NCI-H748 (cell line): ENCODE results near the gene RPS6KA5.

Experiments
- DNase-seq: peaks from one replicate; lab custom pipeline; 2025; ENCODE audit not compliant: unreplicated experiment; lab: John Stamatoyannopoulos, UW

The RPS6KA5 gene

GRCh38 chr14:90812109-90812508 is 248.3 kb downstream of the RPS6KA5 start:
- no peak for DNase-seq

- no peak for DNase-seq
Observed at GRCh38 chr14:90811641-90812040, 248.8 kb downstream of the RPS6KA5 start.

DNA sequence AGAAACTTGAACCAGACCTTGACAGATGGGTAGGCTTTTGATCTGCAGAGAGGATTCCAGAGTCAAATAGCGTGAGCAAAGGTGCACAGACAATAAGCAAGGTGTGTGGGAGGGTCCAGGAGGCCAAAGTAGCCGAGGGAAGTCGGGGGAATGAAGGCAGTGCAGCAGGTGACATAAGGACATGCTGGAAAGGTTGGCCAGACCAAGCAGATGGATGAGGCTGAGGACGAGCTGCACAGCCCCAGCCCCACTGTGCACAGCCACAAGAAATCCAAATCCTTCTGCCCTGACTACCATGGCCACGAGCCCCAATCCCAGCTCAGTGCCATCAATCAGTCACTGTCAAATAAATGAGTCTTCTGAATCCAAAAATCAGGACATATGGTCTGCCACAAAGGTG is 249.6 kb downstream of the RPS6KA5 start:
- no peak for DNase-seq

DNA sequence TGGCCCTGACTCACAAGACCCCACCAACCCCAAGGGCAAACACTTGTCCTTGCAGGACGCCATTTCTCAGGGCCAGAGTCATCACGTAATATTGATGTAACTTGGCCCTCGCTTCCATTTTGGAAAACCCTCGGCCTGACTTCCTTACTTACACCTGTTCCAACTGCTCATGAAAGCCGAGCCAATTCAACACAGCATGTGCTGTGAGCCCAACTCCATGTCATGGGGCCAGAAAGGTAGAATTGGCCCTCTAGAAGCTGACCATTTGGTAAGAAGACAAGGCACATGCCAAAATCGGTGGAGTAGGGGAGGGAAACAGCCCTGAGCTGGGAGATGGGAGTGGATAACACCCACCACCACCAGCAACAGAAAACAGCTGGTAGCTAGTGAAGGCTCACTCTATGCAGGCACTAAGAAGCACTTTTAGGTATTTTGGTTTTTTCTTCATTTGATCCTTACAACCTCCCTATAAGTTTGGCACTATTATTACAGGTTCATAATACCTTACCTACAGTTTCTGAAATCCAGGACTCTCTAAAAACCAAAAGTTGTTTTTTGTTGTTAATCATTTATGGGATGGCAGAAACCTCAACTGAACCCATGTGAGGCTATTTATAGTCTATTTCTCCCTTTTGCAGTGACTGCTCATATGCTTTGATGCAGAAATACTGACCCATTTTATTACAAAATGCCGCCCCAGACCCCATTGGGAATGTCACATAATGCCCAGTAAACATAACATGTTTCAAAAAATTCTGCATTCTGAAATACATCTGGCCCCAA is 250.7 kb downstream of the RPS6KA5 start:
- DNase-seq, result no peak

DNA sequence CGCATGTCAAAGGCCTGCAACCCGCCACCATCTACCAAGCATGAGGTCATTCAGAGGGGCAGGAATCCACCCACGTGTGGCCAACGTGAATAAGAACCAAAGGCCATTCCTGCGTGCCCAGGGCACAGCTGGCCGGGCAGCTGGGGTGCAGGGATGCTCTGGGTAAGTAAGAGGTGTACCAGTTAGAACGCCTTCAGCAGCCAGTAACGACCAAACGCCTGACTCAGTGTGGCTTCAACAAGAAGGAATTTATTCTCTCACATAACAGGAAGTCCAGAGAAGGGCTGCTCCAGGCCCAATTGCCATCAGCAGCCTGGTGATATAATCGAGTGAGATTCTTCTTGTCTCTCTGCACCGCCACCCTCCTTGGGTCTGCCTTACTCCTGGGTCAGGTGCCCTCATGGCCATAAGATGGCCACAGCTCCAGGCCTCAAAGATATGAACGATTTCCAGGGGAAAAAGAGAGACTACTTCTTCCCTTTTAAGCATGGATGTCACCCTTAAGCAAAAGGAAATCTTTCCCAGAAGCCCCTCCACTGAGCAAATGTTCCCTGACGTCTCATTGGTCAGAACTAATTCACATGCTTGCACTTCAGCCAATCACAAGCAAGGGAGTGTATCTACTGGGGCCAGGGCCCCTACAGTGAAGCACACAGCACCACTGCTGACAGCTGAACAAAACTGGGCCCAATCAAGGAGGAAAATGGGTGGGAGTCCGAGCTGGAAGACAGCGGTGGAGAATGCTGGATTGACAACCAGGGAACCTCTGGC is 251.5 kb downstream of the RPS6KA5 start:
- DNase-seq, result no peak

GRCh38 chr14:90807060-90807459 is 253.4 kb downstream of the RPS6KA5 start:
- no peak for DNase-seq

DNA sequence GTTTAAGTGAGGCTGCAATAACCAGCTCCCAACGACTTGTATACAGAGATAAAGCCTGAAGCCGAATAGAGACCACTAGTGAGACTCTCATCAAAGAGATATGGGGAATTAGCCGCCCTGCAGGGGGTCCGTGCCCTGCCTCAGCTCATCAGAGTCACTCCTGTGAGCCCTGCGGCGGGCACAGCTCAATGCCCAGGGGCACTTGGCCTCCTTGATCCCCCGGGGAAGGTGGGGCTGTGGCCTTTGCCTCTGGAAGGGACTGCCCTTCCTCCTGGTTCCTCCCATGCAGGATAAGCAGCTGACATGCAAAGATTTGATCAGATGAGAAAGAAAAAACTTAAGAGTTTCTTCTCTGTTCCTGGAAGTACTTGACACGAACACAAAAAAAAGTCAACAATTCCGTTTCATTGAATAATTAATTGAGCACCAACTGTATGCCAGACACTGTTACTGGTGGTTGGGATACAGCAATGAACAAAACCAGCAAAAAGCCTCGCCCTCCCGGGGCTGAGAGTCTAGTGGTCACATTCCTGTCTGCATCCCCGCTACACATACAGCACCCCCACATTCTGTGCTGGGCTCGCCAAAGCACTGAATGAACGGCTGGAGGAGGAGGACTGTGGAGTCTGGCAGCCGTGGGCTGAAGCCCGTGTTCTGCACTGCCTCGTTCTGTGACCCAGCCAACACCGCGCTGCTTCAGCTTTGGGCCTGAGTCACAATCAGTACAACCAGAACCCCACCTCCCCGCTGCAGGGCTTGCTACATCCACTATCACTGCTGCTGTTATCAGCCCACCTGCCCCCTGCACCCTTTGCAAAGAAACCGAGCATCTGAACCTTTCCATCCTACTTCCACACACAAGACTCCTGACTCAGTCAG is 254.5 kb downstream of the RPS6KA5 start:
- no peak for DNase-seq

DNA sequence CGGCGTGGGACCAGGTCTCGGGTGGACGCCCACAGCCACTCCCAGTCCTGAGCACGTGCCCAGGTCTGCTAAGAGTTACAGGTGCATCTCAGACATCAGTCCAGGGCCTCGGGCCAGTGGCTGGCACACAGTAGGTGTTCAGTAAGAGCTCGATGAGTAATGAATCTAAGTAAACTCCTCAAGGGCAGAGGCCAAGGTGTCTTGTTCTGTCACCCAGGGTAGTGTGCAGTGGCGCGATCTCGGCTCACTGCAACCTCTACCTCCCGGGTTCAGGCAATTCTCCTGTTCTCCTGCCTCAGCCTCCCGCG is 255.4 kb downstream of the RPS6KA5 start:
- no peak for DNase-seq

GRCh38 chr14:90804292-90805083 is 256.0 kb downstream of the RPS6KA5 start:
- no peak for DNase-seq

DNA sequence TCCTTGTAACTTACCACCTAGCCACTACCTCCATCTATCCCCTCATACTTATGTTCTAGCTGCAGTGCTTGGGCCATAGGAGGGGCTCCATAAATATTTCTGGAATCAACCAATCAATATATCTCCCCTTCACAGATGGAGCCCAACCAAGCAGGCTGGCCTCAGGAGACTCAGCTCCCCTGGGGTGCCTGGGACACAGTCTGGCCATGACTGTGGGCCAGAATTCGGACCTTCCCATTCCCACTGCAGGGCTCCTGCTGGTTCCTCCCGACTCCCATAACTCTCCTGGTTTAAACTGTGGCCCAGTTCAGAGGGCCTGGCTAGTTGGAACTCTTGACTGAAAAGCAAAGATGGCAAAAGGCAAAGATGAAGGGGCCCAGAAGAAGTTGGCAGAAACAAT is 257.2 kb downstream of the RPS6KA5 start:
- no peak for DNase-seq

- no peak for DNase-seq
Observed at GRCh38 chr14:90799420-90799819, 261.0 kb downstream of the RPS6KA5 start.

GRCh38 chr14:90797919-90798318 is 262.5 kb downstream of the RPS6KA5 start:
- no peak for DNase-seq
